NT2/D1 (cell line): Measurements from ENCODE around the gene OR56A3.

Experiments
- SUZ12 ChIP-seq: IDR thresholded peaks from 2 replicates; pipeline ENCODE4 v1.6.1; 2011; ENCODE audit not compliant: insufficient read length, insufficient read depth; ENCODE audit errors: extremely low read depth
- ZNF274 ChIP-seq: IDR thresholded peaks from 2 replicates; pipeline ENCODE4 v1.6.1; 2011; ENCODE audit warnings: mild to moderate bottlenecking, low read depth, low read length

GRCh38 chr11:5930614-5931013 is 11.4 kb upstream of the OR56A3 start:
- TF ChIP-seq ZNF274 (no peak), SUZ12 (no peak)
